H1 (cell line): ENCODE results near the gene PRKAR2B.

Experiments used
- ASH2L ChIP-seq: fragments of 200-600, 300-600 bp; sonication (generic); IDR thresholded peaks from one replicate; pipeline ENCODE4 v1.7.1; 2017; ENCODE audit warnings: low read length
- BCL11A ChIP-seq, 2 experiments: IDR thresholded peaks; one replicate each; pipeline ENCODE4 v1.6.1; 2011; ENCODE audit warnings: low read depth in 2 of 2, low read length in 2 of 2, mild to moderate bottlenecking in 2 of 2
- EP300 ChIP-seq, 2 experiments: IDR thresholded peaks; 1 replicate in 1 of 2; 2 replicates in 1 of 2; pipeline ENCODE4 v1.6.1; 2011 to 2012; ENCODE audit warnings: low read depth in 2 of 2, low read length in 2 of 2, mild to moderate bottlenecking in 2 of 2, borderline replicate concordance in 1 of 2, inconsistent platforms in 1 of 2, moderate library complexity in 1 of 2
- EZH2 ChIP-seq: fragments of 200-600 bp; sonication (generic); IDR thresholded peaks from 2 replicates; pipeline ENCODE4 v1.7.1; 2012; ENCODE audit warnings: low read depth, mild to moderate bottlenecking, moderate library complexity, low read length, inconsistent platforms; ENCODE audit not compliant: severe bottlenecking
- GABPA ChIP-seq: IDR thresholded peaks from 2 replicates; pipeline ENCODE4 v1.6.1; 2011; ENCODE audit warnings: mild to moderate bottlenecking, low read length, moderate library complexity, borderline replicate concordance; ENCODE audit not compliant: insufficient read depth
- KDM5A ChIP-seq: fragments of 200-600 bp; IDR thresholded peaks from 2 replicates; pipeline ENCODE4 v1.7.1; 2012; ENCODE audit warnings: mild to moderate bottlenecking, low read length, inconsistent platforms, mixed read lengths
- MAFK ChIP-seq: IDR thresholded peaks from 2 replicates; pipeline ENCODE4 v1.6.1; 2012; ENCODE audit warnings: low read depth, mild to moderate bottlenecking, improper control_type of control experiment, low read length
- POLR2A ChIP-seq, 2 experiments: IDR thresholded peaks; 1 replicate in 1 of 2; 2 replicates in 1 of 2; pipeline ENCODE4 v1.6.1; 2011; ENCODE audit warnings: low read depth in 2 of 2, low read length in 2 of 2, mild to moderate bottlenecking in 2 of 2; ENCODE audit errors: control extremely low read depth in 1 of 2
- POLR2AphosphoS5 ChIP-seq: IDR thresholded peaks from 2 replicates; pipeline ENCODE4 v1.6.1; 2011; ENCODE audit warnings: low read depth, low read length
- SP1 ChIP-seq: IDR thresholded peaks from 2 replicates; pipeline ENCODE4 v1.6.1; 2011; ENCODE audit warnings: low read depth, low read length
- TBP ChIP-seq: IDR thresholded peaks from 2 replicates; pipeline ENCODE4 v1.6.1; 2011; ENCODE audit warnings: low read depth, low read length, improper control_type of control experiment
- TF ChIP-seq, protein P1 (sequence below), 3 experiments: IDR thresholded peaks; 1 replicate in 2 of 3; 2 replicates in 1 of 3; pipeline versions ENCODE4 v1.5.1 to v1.6.1; 2011; ENCODE audit warnings: low read length in 3 of 3, mild to moderate bottlenecking in 3 of 3, inconsistent platforms in 2 of 3, low read depth in 1 of 3, moderate library complexity in 1 of 3; ENCODE audit not compliant: insufficient read depth in 1 of 3; ENCODE audit errors: control extremely low read depth in 1 of 3
- TF ChIP-seq, protein P2 (sequence below): IDR thresholded peaks from 2 replicates; pipeline ENCODE4 v1.6.1; 2012; ENCODE audit warnings: inconsistent platforms
- TF ChIP-seq, protein P3 (sequence below): IDR thresholded peaks from 2 replicates; pipeline ENCODE4 v1.6.1; 2011; ENCODE audit warnings: low read depth, mild to moderate bottlenecking, low read length; ENCODE audit not compliant: insufficient read depth

GRCh38 chr7:107203607-107204006, 159.1 kb downstream of the PRKAR2B start:
- TF ChIP-seq, protein P1, sequence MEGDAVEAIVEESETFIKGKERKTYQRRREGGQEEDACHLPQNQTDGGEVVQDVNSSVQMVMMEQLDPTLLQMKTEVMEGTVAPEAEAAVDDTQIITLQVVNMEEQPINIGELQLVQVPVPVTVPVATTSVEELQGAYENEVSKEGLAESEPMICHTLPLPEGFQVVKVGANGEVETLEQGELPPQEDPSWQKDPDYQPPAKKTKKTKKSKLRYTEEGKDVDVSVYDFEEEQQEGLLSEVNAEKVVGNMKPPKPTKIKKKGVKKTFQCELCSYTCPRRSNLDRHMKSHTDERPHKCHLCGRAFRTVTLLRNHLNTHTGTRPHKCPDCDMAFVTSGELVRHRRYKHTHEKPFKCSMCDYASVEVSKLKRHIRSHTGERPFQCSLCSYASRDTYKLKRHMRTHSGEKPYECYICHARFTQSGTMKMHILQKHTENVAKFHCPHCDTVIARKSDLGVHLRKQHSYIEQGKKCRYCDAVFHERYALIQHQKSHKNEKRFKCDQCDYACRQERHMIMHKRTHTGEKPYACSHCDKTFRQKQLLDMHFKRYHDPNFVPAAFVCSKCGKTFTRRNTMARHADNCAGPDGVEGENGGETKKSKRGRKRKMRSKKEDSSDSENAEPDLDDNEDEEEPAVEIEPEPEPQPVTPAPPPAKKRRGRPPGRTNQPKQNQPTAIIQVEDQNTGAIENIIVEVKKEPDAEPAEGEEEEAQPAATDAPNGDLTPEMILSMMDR (IDR thresholded peaks at IDR 0.05; ENCODE audit: control extremely low read depth in 1 of 3, insufficient read depth in 1 of 3, low read depth in 1 of 3, low read length in 3 of 3): no peak
- no peak for TF ChIP-seq ASH2L
- no peak for TF ChIP-seq POLR2A (IDR thresholded peaks at IDR 0.05; ENCODE audit: control extremely low read depth in 1 of 2, low read depth in 2 of 2, low read length in 2 of 2)
- TF ChIP-seq TBP: no peak
- TF ChIP-seq BCL11A (IDR thresholded peaks at IDR 0.05; ENCODE audit: low read depth in 2 of 2, low read length in 2 of 2): no peak
- no peak for TF ChIP-seq MAFK
- TF ChIP-seq EP300 (IDR thresholded peaks at IDR 0.05; ENCODE audit: borderline replicate concordance in 1 of 2, low read depth in 2 of 2, low read length in 2 of 2): no peak
- TF ChIP-seq KDM5A: no peak
- TF ChIP-seq, protein P2, sequence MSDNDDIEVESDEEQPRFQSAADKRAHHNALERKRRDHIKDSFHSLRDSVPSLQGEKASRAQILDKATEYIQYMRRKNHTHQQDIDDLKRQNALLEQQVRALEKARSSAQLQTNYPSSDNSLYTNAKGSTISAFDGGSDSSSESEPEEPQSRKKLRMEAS: no peak
- no peak for TF ChIP-seq POLR2AphosphoS5
- no peak for TF ChIP-seq EZH2
- no peak for TF ChIP-seq GABPA
- no peak for TF ChIP-seq SP1
- TF ChIP-seq, protein P3, sequence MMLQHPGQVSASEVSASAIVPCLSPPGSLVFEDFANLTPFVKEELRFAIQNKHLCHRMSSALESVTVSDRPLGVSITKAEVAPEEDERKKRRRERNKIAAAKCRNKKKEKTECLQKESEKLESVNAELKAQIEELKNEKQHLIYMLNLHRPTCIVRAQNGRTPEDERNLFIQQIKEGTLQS: no peak
